GM12878 (cell line): Measurements from ENCODE around the gene NFKB2. TPM values are rescaled to one million over a fixed set of nuclear protein-coding genes. Genes with fewer than 3 reads are reported as not detected.

Source experiments
- ATAC-seq: fragments of 200-7000 bp; cut with Tn5 transposase; 3 replicates; pipeline ENCODE4 v1.9.1; 2020; ENCODE audit warnings: mild to moderate bottlenecking, moderate library complexity
- BruUV-seq: library from RNA; stranded (reverse); fragments of 400-500 nt; replicated peaks from 2 replicates; lab custom pipeline; 2021; lab: Mats Ljungman, UMichigan
- CTCF ChIA-PET: fragments of 300-600 bp; sonication (Branson Sonifier 250); formaldehyde crosslinking; extraction: SDS; loops from one replicate; lab custom pipeline; 2021; ENCODE audit warnings: inconsistent platforms; lab: Yijun Ruan, JAX
- POLR2A ChIA-PET: fragments of 350-600 bp; formaldehyde crosslinking; extraction: SDS; loops from one replicate; lab custom pipeline; 2021; ENCODE audit warnings: inconsistent platforms; lab: Charles Lee
- RAD21 ChIA-PET: fragments of 300-600 bp; sonication (Branson Sonifier 250); formaldehyde crosslinking; loops from one replicate; lab custom pipeline; 2023; ENCODE audit warnings: antibody characterized with exemption; ENCODE audit not compliant: unreplicated experiment; lab: Charles Lee
- SMC1A ChIA-PET: fragments of 300-600 bp; sonication (Branson Sonifier 250); formaldehyde crosslinking; loops from one replicate; lab custom pipeline; 2023; ENCODE audit not compliant: unreplicated experiment, uncharacterized antibody; lab: Charles Lee
- DNase-seq: peaks from one replicate; pipeline ENCODE4 v3.0.0-alpha.2; 2011; ENCODE audit warnings: low read depth, low spot score
- FAIRE-seq: peaks from 3 replicates; lab custom pipeline; 2011; peaks lifted over from hg19 to GRCh38; lab: Jason Lieb, UNC
- H2AFZ ChIP-seq: 2 replicates; pipeline ENCODE4 v1.6.0; 2011; ENCODE audit warnings: low read depth, low read length, control low read depth; ENCODE audit not compliant: control insufficient read depth
- H3K27ac ChIP-seq: 2 replicates; pipeline ENCODE4 v1.5.1; 2011; ENCODE audit warnings: control low read depth; ENCODE audit not compliant: control insufficient read depth, insufficient read depth
- H3K27me3 ChIP-seq, 2 experiments: replicated peaks in 1 of 2; 2 replicates each; pipeline versions ENCODE4 v1.6.0 to v1.6.1; 2011; ENCODE audit warnings: low read length in 1 of 2; ENCODE audit not compliant: control insufficient read depth in 2 of 2, insufficient read depth in 2 of 2
- H3K36me3 ChIP-seq, 2 experiments: 2 replicates each; pipeline ENCODE4 v1.5.1; 2011; ENCODE audit warnings: low read length in 1 of 2; ENCODE audit not compliant: control insufficient read depth in 2 of 2, insufficient read depth in 2 of 2
- H3K4me1 ChIP-seq: 2 replicates; pipeline ENCODE4 v1.6.1; 2011; ENCODE audit warnings: mild to moderate bottlenecking, low read length, moderate library complexity, mixed read lengths; ENCODE audit not compliant: control insufficient read depth, insufficient read depth
- H3K4me2 ChIP-seq: 2 replicates; pipeline ENCODE4 v1.6.0; 2011; ENCODE audit warnings: control low read depth; ENCODE audit not compliant: control insufficient read depth, insufficient read depth
- H3K4me3 ChIP-seq: fragments of 200-600 bp; sonication (generic); 2 replicates; pipeline ENCODE4 v1.5.1; 2016
- H3K79me2 ChIP-seq: 2 replicates; pipeline ENCODE4 v1.6.0; 2011; ENCODE audit warnings: low read length; ENCODE audit not compliant: control insufficient read depth, insufficient read depth
- H3K9ac ChIP-seq: 2 replicates; pipeline ENCODE4 v1.8.0; 2011; ENCODE audit warnings: low read length, control low read depth, mixed read lengths; ENCODE audit not compliant: control insufficient read depth, insufficient read depth
- H3K9me3 ChIP-seq: replicated peaks from 3 replicates; pipeline ENCODE4 v1.5.1; 2011; ENCODE audit warnings: mild to moderate bottlenecking, low read length; ENCODE audit not compliant: control insufficient read depth, insufficient read depth
- H4K20me1 ChIP-seq: 2 replicates; pipeline ENCODE4 v1.6.0; 2011; ENCODE audit not compliant: control insufficient read depth, insufficient read depth
- BCL11A ChIP-seq: IDR thresholded peaks from 2 replicates; pipeline ENCODE4 v1.6.1; 2011; ENCODE audit warnings: low read depth, low read length
- BHLHE40 ChIP-seq, 2 experiments: fragments of 450-650 bp in 1 of 2; IDR thresholded peaks; 2 replicates each; pipeline ENCODE4 v1.6.1; 2011 to 2017; ENCODE audit warnings: low read depth in 2 of 2, borderline replicate concordance in 1 of 2, improper control_type of control experiment in 1 of 2, low read length in 1 of 2, mild to moderate bottlenecking in 1 of 2
- CEBPZ ChIP-seq: fragments of 150-350 bp; IDR thresholded peaks from 2 replicates; pipeline ENCODE4 v1.6.1; 2016; ENCODE audit warnings: low read depth, low read length
- EED ChIP-seq: sonication (generic); IDR thresholded peaks from 2 replicates; pipeline ENCODE4 v1.6.1; 2016; ENCODE audit warnings: antibody characterized with exemption, low read depth
- ELK1 ChIP-seq: IDR thresholded peaks from 2 replicates; pipeline ENCODE4 v1.6.1; 2012; ENCODE audit warnings: low read depth, low read length, improper control_type of control experiment
- FOXK2 ChIP-seq: fragments of 450-650 bp; IDR thresholded peaks from 2 replicates; pipeline ENCODE4 v1.6.1; 2017; ENCODE audit warnings: mild to moderate bottlenecking, moderate library complexity
- GATAD2B ChIP-seq: fragments of 450-650 bp; conservative IDR thresholded peaks from 2 replicates; pipeline ENCODE4 v1.6.1; 2017; ENCODE audit warnings: low read depth, mild to moderate bottlenecking, moderate library complexity
- KDM1A ChIP-seq: fragments of 200-600 bp; sonication (generic); IDR thresholded peaks from 2 replicates; pipeline ENCODE4 v1.6.1; 2016; ENCODE audit warnings: borderline replicate concordance
- SREBF2 ChIP-seq: IDR thresholded peaks from 2 replicates; pipeline ENCODE4 v1.6.1; 2012; ENCODE audit warnings: mild to moderate bottlenecking, low read length
- TCF3 ChIP-seq: IDR thresholded peaks from 2 replicates; pipeline ENCODE4 v1.6.1; 2012; ENCODE audit warnings: low read depth, mild to moderate bottlenecking, low read length, borderline replicate concordance; ENCODE audit not compliant: insufficient read depth
- ZBED1 ChIP-seq: IDR thresholded peaks from 2 replicates; pipeline ENCODE4 v1.6.1; 2016; ENCODE audit warnings: borderline replicate concordance
- ZBTB4 ChIP-seq: fragments of 450-650 bp; formaldehyde crosslinking; IDR thresholded peaks from 2 replicates; pipeline ENCODE4 v1.4.0; 2022; ENCODE audit warnings: mild to moderate bottlenecking, moderate library complexity
- whole genome bisulfite sequencing: methylation state at CpG from one replicate; pipeline ENCODE4 v1.1.6; 2016; ENCODE audit warnings: low lambda C conversion rate; ENCODE audit not compliant: insufficient replicate concordance, insufficient coverage; ENCODE audit errors: missing lambda C conversion rate; 5-methylcytosine and 5-hydroxymethylcytosine counted together
- in situ Hi-C: fragments of 300-500 bp; cut with MboI; formaldehyde crosslinking; loops from 9 replicates; pipeline ENCODE4 v1.14.3; 2018; ENCODE audit warnings: mixed read lengths
- intact Hi-C: fragments of 100-400 bp; cut with micrococcal nuclease; formaldehyde crosslinking; loops from one replicate; pipeline ENCODE4 v1.14.2; 2022; ENCODE audit not compliant: unreplicated experiment
- polyA plus RNA-seq, 11 experiments: library from polyadenylated mRNA; depleted of rRNA in 4 of 11; unstranded in 6 of 11; stranded (reverse) in 5 of 11; fragments of >200 nt; fragmentation: Nextera tagmentation in 4 of 11; fragmentation: Illumina TruSeq in 1 of 11; extraction: Ambion mirVana in 4 of 11; extraction: Trizol in 1 of 11; gene quantifications; 1 replicate in 1 of 11; 2 replicates in 10 of 11; pipeline versions ENCODE4 v1.2.1 to v1.2.3, GENCODE V29; 2011 to 2016; ENCODE audit warnings: inconsistent platforms in 2 of 11, missing spikeins in 2 of 11, low read depth in 1 of 11
- total RNA-seq, 4 experiments: library from RNA; depleted of rRNA in 3 of 4; stranded (reverse); fragments of >200 nt in 3 of 4; fragmentation: Illumina TruSeq in 1 of 4; extraction: Trizol in 1 of 4; gene quantifications; 2 replicates each; pipeline versions ENCODE4 v1.2.1 to v1.2.3, GENCODE V29; 2013 to 2021

Gene NFKB2
- total and polyA plus RNA-seq, 10 of the 15 experiments (the other 5 are each of a cell fraction or from before 2014, with no cell fraction given): 0.56 to 144 (median 49.4) TPM

GRCh38 chr10:102376901-102377300 lies 18.6 kb upstream of the NFKB2 start (continued):
- TF ChIP-seq ZBTB4 (CRISPR knock-in tag): no peak

- Histone ChIP-seq H3K4me1 (peaks cover 5% of the 10 kb centered on the region), H3K9me3 (no peaks in the 10 kb centered on the region), H3K36me3 (peaks cover 20 to 28% of the 10 kb centered on the region in 2 experiments), H4K20me1 (no peaks in the 10 kb centered on the region), H3K9ac (no peak overlapping the region), H3K4me3 (no peak overlapping the region), H3K79me2 (no peaks in the 10 kb centered on the region), H3K4me2 (no peak overlapping the region), H3K27ac (no peak overlapping the region), H2AFZ (no peak overlapping the region), H3K27me3 (no peaks in the 10 kb centered on the region)
- POLR2A ChIA-PET: interaction anchor here (0.9 kb wide), 1 partner anchor 10 kb away, joined by 5 read pairs; no protein-coding TSS in a partner anchor
- ATAC-seq (no peak), DNase-seq (no peak), FAIRE-seq (no peak)
- CTCF ChIA-PET: interaction anchor here (1.4 kb wide), 1 partner anchor 29 kb away, joined by 4 read pairs; no protein-coding TSS in a partner anchor
- no TSS peak for BruUV-seq
- WGBS: 85% methylated on average over 6 of the region's 6 CpGs
- in situ Hi-C loops: no loop called here
- SMC1A ChIA-PET: no interaction called here
- TF ChIP-seq EED: no peak
- TF ChIP-seq BCL11A: no peak
- no peak for TF ChIP-seq TCF3
- no peak for TF ChIP-seq CEBPZ
- TF ChIP-seq ELK1: no peak
- no peak for TF ChIP-seq GATAD2B
- no peak for TF ChIP-seq FOXK2
- TF ChIP-seq BHLHE40 (IDR thresholded peaks at IDR 0.05; ENCODE audit: borderline replicate concordance in 1 of 2, low read depth in 2 of 2, low read length in 1 of 2): no peak
- TF ChIP-seq SREBF2: no peak
- TF ChIP-seq ZBED1: no peak
- TF ChIP-seq KDM1A: no peak
- intact Hi-C loops: no loop called here
- RAD21 ChIA-PET: interaction anchor here (1.9 kb wide), 1 partner anchor 27 kb away, joined by 4 read pairs; no protein-coding TSS in a partner anchor
Observed at GRCh38 chr10:102379383-102379782, 16.1 kb upstream of the NFKB2 start.
